IMR-90 (cell line): Measurements from ENCODE around the gene TTC39B. TPM values are rescaled to one million over a fixed set of nuclear protein-coding genes. Genes with fewer than 3 reads are reported as not detected.

Experiments
- ATAC-seq: fragments of 200-7000 bp; cut with Tn5 transposase; 2 replicates; pipeline ENCODE4 v1.9.1; 2020; ENCODE audit warnings: low read depth, mild to moderate bottlenecking, moderate library complexity
- BruUV-seq: library from RNA; stranded (reverse); fragments of 400-500 nt; replicated peaks from 2 replicates; lab custom pipeline; 2021; lab: Mats Ljungman, UMichigan
- CTCF ChIA-PET: fragments of 300-600 bp; formaldehyde crosslinking; extraction: SDS; loops from one replicate; lab custom pipeline; 2021; ENCODE audit warnings: antibody characterized with exemption; lab: Yijun Ruan, JAX
- POLR2A ChIA-PET: fragments of 300-600 bp; sonication (Branson Sonifier 250); formaldehyde crosslinking; loops from one replicate; lab custom pipeline; 2022; ENCODE audit warnings: antibody characterized with exemption; ENCODE audit not compliant: unreplicated experiment; lab: Charles Lee
- DNase-seq: peaks from one replicate; pipeline ENCODE4 v3.0.0; 2013
- H2AFZ ChIP-seq: replicated peaks from 2 replicates; pipeline ENCODE3; 2013; ENCODE audit warnings: low read length, mild to moderate bottlenecking; ENCODE audit not compliant: poor library complexity
- H2AK5ac ChIP-seq: 2 replicates; pipeline ENCODE4 v1.6.1; 2013; ENCODE audit warnings: low read depth, low read length, inconsistent platforms
- H2AK9ac ChIP-seq: replicated peaks from 2 replicates; pipeline ENCODE3; 2013; ENCODE audit warnings: mild to moderate bottlenecking, low read depth, low read length, moderate library complexity; ENCODE audit not compliant: poor library complexity
- H2BK120ac ChIP-seq: 2 replicates; pipeline ENCODE4 v1.6.1; 2013; ENCODE audit warnings: low read depth, low read length, inconsistent platforms
- H2BK15ac ChIP-seq: 3 replicates; pipeline ENCODE4 v1.6.1; 2013; ENCODE audit warnings: low read depth, low read length, inconsistent platforms
- H2BK20ac ChIP-seq: 2 replicates; pipeline ENCODE4 v1.6.1; 2013; ENCODE audit warnings: low read depth, mild to moderate bottlenecking, inconsistent platforms, low read length, moderate library complexity
- H2BK5ac ChIP-seq: 2 replicates; pipeline ENCODE4 v1.6.1; 2013; ENCODE audit warnings: mild to moderate bottlenecking, low read depth, low read length, inconsistent platforms; ENCODE audit not compliant: poor library complexity, severe bottlenecking
- H3K14ac ChIP-seq: replicated peaks from 2 replicates; pipeline ENCODE4 v1.6.1; 2013; ENCODE audit warnings: low read depth, low read length, inconsistent platforms
- H3K18ac ChIP-seq: 2 replicates; pipeline ENCODE4 v1.6.1; 2013; ENCODE audit warnings: low read depth, low read length, control low read depth
- H3K23ac ChIP-seq: 2 replicates; pipeline ENCODE4 v1.6.1; 2013; ENCODE audit warnings: low read depth, low read length, inconsistent platforms
- H3K27ac ChIP-seq: 2 replicates; pipeline ENCODE4 v1.5.1; 2013; ENCODE audit warnings: mild to moderate bottlenecking, control low read depth, low read length; ENCODE audit not compliant: insufficient read depth
- H3K27me3 ChIP-seq: 2 replicates; pipeline ENCODE4 v1.6.1; 2013; ENCODE audit warnings: low read length; ENCODE audit not compliant: control insufficient read depth, insufficient read depth
- H3K36me3 ChIP-seq: 2 replicates; pipeline ENCODE4 v1.6.1; 2013; ENCODE audit warnings: low read length, mixed read lengths; ENCODE audit not compliant: control insufficient read depth, insufficient read depth
- H3K4ac ChIP-seq: 2 replicates; pipeline ENCODE4 v1.6.1; 2013; ENCODE audit warnings: low read depth, low read length, inconsistent platforms
- H3K4me1 ChIP-seq: 2 replicates; pipeline ENCODE4 v1.6.1; 2013; ENCODE audit warnings: low read length, mixed read lengths; ENCODE audit not compliant: control insufficient read depth, insufficient read depth
- H3K4me2 ChIP-seq: 2 replicates; pipeline ENCODE4 v1.6.1; 2013; ENCODE audit warnings: low read depth, mild to moderate bottlenecking, control low read depth, low read length, moderate library complexity
- H3K4me3 ChIP-seq: 2 replicates; pipeline ENCODE4 v1.5.1; 2013; ENCODE audit warnings: low read depth, mild to moderate bottlenecking, control low read depth, low read length, moderate library complexity; ENCODE audit not compliant: insufficient read depth
- H3K56ac ChIP-seq: 2 replicates; pipeline ENCODE4 v1.6.1; 2013; ENCODE audit warnings: low read length, inconsistent platforms; ENCODE audit not compliant: insufficient read depth; ENCODE audit errors: extremely low read depth
- H3K79me1 ChIP-seq, 2 experiments: 2 replicates each; pipeline ENCODE4 v1.6.1; 2013; ENCODE audit warnings: low read length in 2 of 2, inconsistent platforms in 1 of 2, low read depth in 1 of 2
- H3K9ac ChIP-seq: 2 replicates; pipeline ENCODE4 v1.6.1; 2013; ENCODE audit warnings: low read depth, low read length, control low read depth
- H3K9me1 ChIP-seq: 2 replicates; pipeline ENCODE4 v1.6.1; 2013; ENCODE audit warnings: low read length, inconsistent platforms; ENCODE audit not compliant: insufficient read depth
- H3K9me3 ChIP-seq: 2 replicates; pipeline ENCODE4 v1.6.1; 2013; ENCODE audit warnings: low read length; ENCODE audit not compliant: control insufficient read depth, insufficient read depth
- H4K20me1 ChIP-seq: 2 replicates; pipeline ENCODE4 v1.6.1; 2013; ENCODE audit warnings: low read length, inconsistent platforms; ENCODE audit not compliant: insufficient read depth
- H4K5ac ChIP-seq: 2 replicates; pipeline ENCODE4 v1.6.1; 2013; ENCODE audit warnings: mild to moderate bottlenecking, low read depth, low read length, control low read depth
- H4K8ac ChIP-seq, 2 experiments: 2 replicates each; pipeline ENCODE4 v1.6.1; 2013; ENCODE audit warnings: low read depth in 2 of 2, low read length in 2 of 2, control low read depth in 1 of 2, inconsistent platforms in 1 of 2
- H4K91ac ChIP-seq: 2 replicates; pipeline ENCODE4 v1.6.1; 2013; ENCODE audit warnings: low read depth, low read length, inconsistent platforms; ENCODE audit not compliant: insufficient read depth
- BHLHE40 ChIP-seq: fragments of 150-350 bp; IDR thresholded peaks from 2 replicates; pipeline ENCODE4 v1.6.1; 2016; ENCODE audit warnings: mild to moderate bottlenecking, low read depth, low read length
- CEBPB ChIP-seq: IDR thresholded peaks from 2 replicates; pipeline ENCODE4 v1.6.1; 2012; ENCODE audit warnings: low read depth, low read length, improper control_type of control experiment
- CHD1 ChIP-seq: IDR thresholded peaks from 2 replicates; pipeline ENCODE4 v1.6.1; 2012; ENCODE audit warnings: low read depth, low read length, improper control_type of control experiment
- FOS ChIP-seq: fragments of 150-350 bp; IDR thresholded peaks from 2 replicates; pipeline ENCODE4 v1.6.1; 2016; ENCODE audit warnings: low read depth, low read length
- MAFK ChIP-seq: IDR thresholded peaks from 2 replicates; pipeline ENCODE4 v1.6.1; 2012; ENCODE audit warnings: low read depth, low read length, improper control_type of control experiment
- MAZ ChIP-seq: IDR thresholded peaks from 2 replicates; pipeline ENCODE4 v1.6.1; 2012; ENCODE audit warnings: low read depth, mild to moderate bottlenecking, low read length, improper control_type of control experiment, moderate library complexity, borderline replicate concordance
- MXI1 ChIP-seq: IDR thresholded peaks from 2 replicates; pipeline ENCODE4 v1.6.1; 2012; ENCODE audit warnings: low read depth, mild to moderate bottlenecking, low read length, moderate library complexity, borderline replicate concordance
- NFE2L2 ChIP-seq: fragments of 150-350 bp; IDR thresholded peaks from 2 replicates; pipeline ENCODE4 v1.6.1; 2016; ENCODE audit warnings: low read depth, mild to moderate bottlenecking, low read length
- POLR2A ChIP-seq: IDR thresholded peaks from 2 replicates; pipeline ENCODE4 v1.6.1; 2012; ENCODE audit warnings: mild to moderate bottlenecking, low read depth, low read length
- RAD21 ChIP-seq: IDR thresholded peaks from 2 replicates; pipeline ENCODE4 v1.6.1; 2012; ENCODE audit warnings: low read length, improper control_type of control experiment
- RCOR1 ChIP-seq: IDR thresholded peaks from 2 replicates; pipeline ENCODE4 v1.6.1; 2012; ENCODE audit warnings: mild to moderate bottlenecking, low read length, improper control_type of control experiment; ENCODE audit not compliant: insufficient replicate concordance
- RFX5 ChIP-seq: IDR thresholded peaks from 2 replicates; pipeline ENCODE4 v1.8.0; 2012; ENCODE audit warnings: low read depth, mild to moderate bottlenecking, low read length, moderate library complexity
- SMC3 ChIP-seq: fragments of 150-350 bp; IDR thresholded peaks from 2 replicates; pipeline ENCODE4 v1.6.1; 2016; ENCODE audit warnings: low read depth, mild to moderate bottlenecking, antibody characterized with exemption, low read length, moderate library complexity
- WGBS, 2 experiments: methylation state at CpG; one replicate each; pipeline versions ENCODE4 v1.1.5 to v1.1.7; 2013; ENCODE audit warnings: missing lambda C conversion rate in 2 of 2; ENCODE audit not compliant: insufficient read length in 1 of 2; ENCODE audit errors: extremely low coverage in 2 of 2; 5-methylcytosine and 5-hydroxymethylcytosine counted together
- dilution Hi-C: fragments of 300-500 bp; cut with HindIII; formaldehyde crosslinking; loops from one replicate; pipeline ENCODE4 v1.14.3; 2018; ENCODE audit warnings: low sequenced_read_pairs; ENCODE audit not compliant: unreplicated experiment
- in situ Hi-C: fragments of 300-500 bp; cut with MboI; formaldehyde crosslinking; loops from 3 replicates; pipeline ENCODE4 v1.14.3; 2019; ENCODE audit warnings: low sequenced_read_pairs, inconsistent platforms, mixed read lengths
- intact Hi-C: fragments of 100-400 bp; cut with micrococcal nuclease; formaldehyde crosslinking; loops from 2 replicates; pipeline ENCODE4 v1.10.0; 2022
- polyA plus RNA-seq, 3 experiments: library from polyadenylated mRNA; depleted of rRNA; stranded (reverse); fragments of >200 nt; gene quantifications; 2 replicates each; pipeline ENCODE4 v1.2.3, GENCODE V29; 2012; ENCODE audit warnings: low replicate concordance in 1 of 3
- total RNA-seq: library from RNA; depleted of rRNA; stranded (reverse); fragments of >200 nt; gene quantifications from 2 replicates; pipeline ENCODE4 v1.2.3, GENCODE V29; 2012
- TF ChIP-seq, protein P1 (sequence below): fragments of 150-350 bp; IDR thresholded peaks from 2 replicates; pipeline ENCODE4 v1.6.1; 2016; ENCODE audit warnings: low read depth, mild to moderate bottlenecking, low read length, moderate library complexity, borderline replicate concordance
- TF ChIP-seq, protein P2 (sequence below): conservative IDR thresholded peaks from 2 replicates; pipeline ENCODE4 v1.5.1; 2012; ENCODE audit warnings: mild to moderate bottlenecking, low read depth, low read length, improper control_type of control experiment
- TF ChIP-seq, protein P3 (sequence below): fragments of 150-350 bp; IDR thresholded peaks from 2 replicates; pipeline ENCODE4 v1.6.1; 2017; ENCODE audit warnings: mild to moderate bottlenecking, antibody characterized with exemption, low read length, low read depth

The TTC39B gene
- total and polyA plus RNA-seq, 2 of the 4 experiments (the other 2 are of a cell fraction), result 2.5 to 12.2 TPM

DNA sequence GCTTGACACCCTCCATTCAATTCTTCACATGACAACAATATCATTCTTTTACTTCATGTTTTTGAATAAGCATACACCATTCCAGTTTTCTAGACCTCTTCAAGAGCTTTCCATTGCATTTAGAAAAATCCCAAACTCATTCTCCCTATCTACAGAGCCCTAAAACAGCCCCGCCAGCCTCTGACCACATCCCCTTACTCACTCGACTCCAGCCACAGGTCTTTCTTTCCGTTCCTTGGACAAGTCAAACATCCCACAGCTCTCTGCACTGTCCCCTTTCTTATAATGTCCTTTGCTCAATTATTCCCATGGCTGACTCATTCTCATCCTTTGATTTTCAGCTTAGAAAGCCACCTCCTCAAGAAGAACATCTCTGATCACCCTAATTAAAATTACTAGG, 38.2 kb downstream of the TTC39B start:
- Histone ChIP-seq H3K4ac (no peak overlapping the region), H3K4me2 (no peak overlapping the region), H4K20me1 (peaks cover 11% of the 10 kb centered on the region), H3K79me1 (peaks cover 4 to 24% of the 10 kb centered on the region in 2 experiments; a peak in 2 of 4 replicates), H3K18ac (no peak overlapping the region), H3K56ac (no peak overlapping the region), H4K5ac (no peak overlapping the region), H2AK5ac (no peak overlapping the region), H2BK120ac (no peak overlapping the region), H2BK15ac (no peak overlapping the region), H3K36me3 (peaks cover 3% of the 10 kb centered on the region; the same call in 1 of the 2 replicates), H3K9me1 (peaks cover 16% of the 10 kb centered on the region), H2AFZ (no peak overlapping the region), H4K8ac (no peak overlapping the region), H3K9me3 (no peaks in the 10 kb centered on the region), H3K23ac (no peak overlapping the region), H3K27ac (no peak overlapping the region), H2BK20ac (no peak overlapping the region), H3K4me3 (no peak overlapping the region), H2BK5ac (no peak overlapping the region), H3K27me3 (no peaks in the 10 kb centered on the region), H3K9ac (no peak overlapping the region), H2AK9ac (no peak overlapping the region), H3K4me1 (peaks cover 2% of the 10 kb centered on the region; the same call in 1 of the 2 replicates), H3K14ac (no peak overlapping the region), H4K91ac (no peak overlapping the region)
- in situ Hi-C loops, result no loop called here
- dilution Hi-C loops, result no loop called here
- no peak for DNase-seq
- TF ChIP-seq, protein P1, sequence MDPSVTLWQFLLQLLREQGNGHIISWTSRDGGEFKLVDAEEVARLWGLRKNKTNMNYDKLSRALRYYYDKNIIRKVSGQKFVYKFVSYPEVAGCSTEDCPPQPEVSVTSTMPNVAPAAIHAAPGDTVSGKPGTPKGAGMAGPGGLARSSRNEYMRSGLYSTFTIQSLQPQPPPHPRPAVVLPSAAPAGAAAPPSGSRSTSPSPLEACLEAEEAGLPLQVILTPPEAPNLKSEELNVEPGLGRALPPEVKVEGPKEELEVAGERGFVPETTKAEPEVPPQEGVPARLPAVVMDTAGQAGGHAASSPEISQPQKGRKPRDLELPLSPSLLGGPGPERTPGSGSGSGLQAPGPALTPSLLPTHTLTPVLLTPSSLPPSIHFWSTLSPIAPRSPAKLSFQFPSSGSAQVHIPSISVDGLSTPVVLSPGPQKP, result no peak
- TF ChIP-seq RFX5 (no peak), BHLHE40 (no peak), MXI1 (no peak), RAD21 (no peak), POLR2A (no peak), FOS (no peak), MAFK (no peak), SMC3 (no peak), NFE2L2 (no peak), MAZ (no peak), CHD1 (no peak), RCOR1 (no peak), CEBPB (no peak)
- TF ChIP-seq, protein P2, sequence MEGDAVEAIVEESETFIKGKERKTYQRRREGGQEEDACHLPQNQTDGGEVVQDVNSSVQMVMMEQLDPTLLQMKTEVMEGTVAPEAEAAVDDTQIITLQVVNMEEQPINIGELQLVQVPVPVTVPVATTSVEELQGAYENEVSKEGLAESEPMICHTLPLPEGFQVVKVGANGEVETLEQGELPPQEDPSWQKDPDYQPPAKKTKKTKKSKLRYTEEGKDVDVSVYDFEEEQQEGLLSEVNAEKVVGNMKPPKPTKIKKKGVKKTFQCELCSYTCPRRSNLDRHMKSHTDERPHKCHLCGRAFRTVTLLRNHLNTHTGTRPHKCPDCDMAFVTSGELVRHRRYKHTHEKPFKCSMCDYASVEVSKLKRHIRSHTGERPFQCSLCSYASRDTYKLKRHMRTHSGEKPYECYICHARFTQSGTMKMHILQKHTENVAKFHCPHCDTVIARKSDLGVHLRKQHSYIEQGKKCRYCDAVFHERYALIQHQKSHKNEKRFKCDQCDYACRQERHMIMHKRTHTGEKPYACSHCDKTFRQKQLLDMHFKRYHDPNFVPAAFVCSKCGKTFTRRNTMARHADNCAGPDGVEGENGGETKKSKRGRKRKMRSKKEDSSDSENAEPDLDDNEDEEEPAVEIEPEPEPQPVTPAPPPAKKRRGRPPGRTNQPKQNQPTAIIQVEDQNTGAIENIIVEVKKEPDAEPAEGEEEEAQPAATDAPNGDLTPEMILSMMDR, result no peak
- TF ChIP-seq, protein P3, sequence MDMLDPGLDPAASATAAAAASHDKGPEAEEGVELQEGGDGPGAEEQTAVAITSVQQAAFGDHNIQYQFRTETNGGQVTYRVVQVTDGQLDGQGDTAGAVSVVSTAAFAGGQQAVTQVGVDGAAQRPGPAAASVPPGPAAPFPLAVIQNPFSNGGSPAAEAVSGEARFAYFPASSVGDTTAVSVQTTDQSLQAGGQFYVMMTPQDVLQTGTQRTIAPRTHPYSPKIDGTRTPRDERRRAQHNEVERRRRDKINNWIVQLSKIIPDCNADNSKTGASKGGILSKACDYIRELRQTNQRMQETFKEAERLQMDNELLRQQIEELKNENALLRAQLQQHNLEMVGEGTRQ, result no peak
- no TSS peak for BruUV-seq
- no peak for ATAC-seq
- ChIA-PET CTCF (interaction anchor here (1.1 kb wide), 1 partner anchor 10 kb away, joined by 3 read pairs; no protein-coding TSS in a partner anchor), POLR2A (no interaction called here)
- intact Hi-C loops, result no loop called here
- 92% methylated on average over 2 of the region's 3 CpGs; no CpG with 5 or more reads in 1 of the 2 experiments for whole genome bisulfite sequencing, 2 experiments
